ENCODE data around the gene PYGL.

Gene PYGL

DNA sequence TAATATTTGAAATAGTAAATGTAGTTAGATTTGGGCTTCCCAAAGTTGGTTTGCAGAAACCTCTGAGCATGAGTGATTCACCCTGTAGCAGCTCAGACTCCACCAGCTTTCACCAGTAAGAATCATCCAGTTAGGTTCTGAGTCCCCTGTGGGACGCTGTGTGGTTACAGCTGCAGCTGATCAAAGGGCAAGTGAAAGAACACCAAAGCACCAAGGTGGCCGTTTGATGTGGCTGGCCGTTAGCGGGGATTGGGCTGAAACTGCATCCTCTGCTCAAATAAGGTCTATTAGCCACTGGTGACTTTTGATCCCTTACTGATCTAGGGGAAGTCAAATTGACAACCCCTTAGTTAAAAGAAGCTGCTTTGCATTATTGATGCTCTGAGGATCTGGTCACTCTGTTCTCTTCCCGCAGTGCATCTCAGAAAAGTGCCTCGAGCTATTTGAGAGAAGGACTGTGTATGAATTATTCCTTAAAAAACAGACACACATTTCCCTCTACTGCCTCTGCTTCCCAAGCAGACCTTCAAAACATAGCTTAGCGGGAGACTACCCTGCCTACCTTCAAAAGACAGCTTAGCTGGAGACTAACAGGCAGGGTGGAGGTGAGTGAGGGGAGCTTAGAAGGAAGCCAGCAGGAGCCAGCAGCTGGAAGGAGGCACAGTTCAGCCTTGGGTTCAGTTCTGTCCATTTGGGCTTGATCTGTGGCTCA, 68.8 kb downstream of the PYGL start:
- Histone ChIP-seq H3K4me2 (ENCODE audit: low read length) (no peak overlapping the region), H2AFZ (no peak overlapping the region), H3K79me2 (no peaks in the 10 kb centered on the region), H3K9ac (no peak overlapping the region), H3K4me1 (peaks cover 10% of the 10 kb centered on the region), H3K9me3 (ENCODE audit: control insufficient read depth, low read length) (no peaks in the 10 kb centered on the region), H3K27ac (no peak overlapping the region), H3K36me3 (ENCODE audit: control insufficient read depth, insufficient read depth, low read length) (no peaks in the 10 kb centered on the region), H3K4me3 (ENCODE audit: low read depth, low read length) (no peak overlapping the region), H3K27me3 (ENCODE audit: control insufficient read depth, insufficient read depth, low read length) (no peaks in the 10 kb centered on the region)
- TF ChIP-seq, protein P1, sequence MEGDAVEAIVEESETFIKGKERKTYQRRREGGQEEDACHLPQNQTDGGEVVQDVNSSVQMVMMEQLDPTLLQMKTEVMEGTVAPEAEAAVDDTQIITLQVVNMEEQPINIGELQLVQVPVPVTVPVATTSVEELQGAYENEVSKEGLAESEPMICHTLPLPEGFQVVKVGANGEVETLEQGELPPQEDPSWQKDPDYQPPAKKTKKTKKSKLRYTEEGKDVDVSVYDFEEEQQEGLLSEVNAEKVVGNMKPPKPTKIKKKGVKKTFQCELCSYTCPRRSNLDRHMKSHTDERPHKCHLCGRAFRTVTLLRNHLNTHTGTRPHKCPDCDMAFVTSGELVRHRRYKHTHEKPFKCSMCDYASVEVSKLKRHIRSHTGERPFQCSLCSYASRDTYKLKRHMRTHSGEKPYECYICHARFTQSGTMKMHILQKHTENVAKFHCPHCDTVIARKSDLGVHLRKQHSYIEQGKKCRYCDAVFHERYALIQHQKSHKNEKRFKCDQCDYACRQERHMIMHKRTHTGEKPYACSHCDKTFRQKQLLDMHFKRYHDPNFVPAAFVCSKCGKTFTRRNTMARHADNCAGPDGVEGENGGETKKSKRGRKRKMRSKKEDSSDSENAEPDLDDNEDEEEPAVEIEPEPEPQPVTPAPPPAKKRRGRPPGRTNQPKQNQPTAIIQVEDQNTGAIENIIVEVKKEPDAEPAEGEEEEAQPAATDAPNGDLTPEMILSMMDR (IDR thresholded peaks at IDR 0.05), result no peak

GRCh38 chr14:50874757-50875156, 69.5 kb downstream of the PYGL start:
- peak overlapping the region; percentile 5 for H2AFZ ChIP-seq
- H3K36me3 ChIP-seq (ENCODE audit: control insufficient read depth, insufficient read depth, low read length), result no peaks in the 10 kb centered on the region
- no peak overlapping the region for H3K9ac ChIP-seq
- no peak overlapping the region for H3K4me2 ChIP-seq (ENCODE audit: low read length)
- TF ChIP-seq, protein P1 (IDR thresholded peaks at IDR 0.05), result no peak
- peaks cover 10% of the 10 kb centered on the region for H3K4me1 ChIP-seq
- no peak overlapping the region for H3K27ac ChIP-seq
- no peaks in the 10 kb centered on the region for H3K79me2 ChIP-seq
- H3K4me3 ChIP-seq (ENCODE audit: low read depth, low read length), result no peak overlapping the region
- H3K9me3 ChIP-seq (ENCODE audit: control insufficient read depth, low read length), result no peaks in the 10 kb centered on the region
- H3K27me3 ChIP-seq (ENCODE audit: control insufficient read depth, insufficient read depth, low read length), result no peaks in the 10 kb centered on the region

GRCh38 chr14:50871914-50872732, 72.2 kb downstream of the PYGL start, which contains the start of gene ABHD12B:
Gene ABHD12B, plus strand, starts transcription at chr14:50872053. Its CDS starts 122 bp downstream, at chr14:50872175.
- Histone ChIP-seq H3K9ac (no peak within 1 kb of the TSS), H3K36me3 (ENCODE audit: control insufficient read depth, insufficient read depth, low read length) (no peaks in the 10 kb centered on the region), H3K4me1 (peaks cover 10% of the 10 kb centered on the region), H3K4me2 (ENCODE audit: low read length) (peak within 1 kb of the TSS; percentile 38), H3K4me3 (ENCODE audit: low read depth, low read length) (no peak within 1 kb of the TSS), H3K27ac (no peak within 1 kb of the TSS), H3K27me3 (ENCODE audit: control insufficient read depth, insufficient read depth, low read length) (no peaks in the 10 kb centered on the region), H3K9me3 (ENCODE audit: control insufficient read depth, low read length) (no peaks in the 10 kb centered on the region), H2AFZ (peak within 1 kb of the TSS; percentile 34), H3K79me2 (no peaks in the 10 kb centered on the region)
- TF ChIP-seq, protein P1 (IDR thresholded peaks at IDR 0.05), result no peak

DNA sequence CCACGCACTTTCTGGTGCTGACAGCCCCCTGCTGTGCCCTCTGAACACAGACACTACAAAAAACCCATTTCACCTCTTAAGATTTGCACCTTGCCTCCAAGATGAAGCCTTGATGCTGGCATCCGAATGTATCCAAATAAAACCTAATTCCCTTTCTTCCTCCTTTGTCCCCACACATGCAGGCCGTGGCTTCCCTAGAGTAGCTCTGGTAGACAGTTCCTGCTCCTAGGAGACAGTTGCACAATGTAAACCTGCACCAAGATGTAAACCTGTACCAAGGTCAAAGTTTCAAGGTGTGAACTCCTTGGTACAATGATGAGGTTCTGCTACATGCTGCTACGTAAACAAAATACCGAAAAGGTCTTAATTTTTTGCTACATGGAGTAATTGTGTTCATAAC, 73.1 kb downstream of the PYGL start:
- Histone ChIP-seq H3K4me2 (ENCODE audit: low read length) (no peak overlapping the region), H3K79me2 (no peaks in the 10 kb centered on the region), H3K4me3 (ENCODE audit: low read depth, low read length) (no peak overlapping the region), H3K9me3 (ENCODE audit: control insufficient read depth, low read length) (no peaks in the 10 kb centered on the region), H3K9ac (no peak overlapping the region), H3K27ac (no peak overlapping the region), H3K36me3 (ENCODE audit: control insufficient read depth, insufficient read depth, low read length) (no peaks in the 10 kb centered on the region), H3K4me1 (peaks cover 5% of the 10 kb centered on the region), H3K27me3 (ENCODE audit: control insufficient read depth, insufficient read depth, low read length) (no peaks in the 10 kb centered on the region), H2AFZ (no peak overlapping the region)
- TF ChIP-seq, protein P1 (IDR thresholded peaks at IDR 0.05), result no peak

Data from parathyroid adenoma (tissue), 2 donors.